Ishikawa (cell line): ENCODE measurements around the gene PTPRS.

ENCODE experiments used
- EGR1 ChIP-seq: IDR thresholded peaks from 2 replicates; pipeline ENCODE4 v1.6.1; 2012
- FOXM1 ChIP-seq: IDR thresholded peaks from 2 replicates; pipeline ENCODE4 v1.6.1; 2012; ENCODE audit warnings: low read depth, borderline replicate concordance
- NFIC ChIP-seq: IDR thresholded peaks from 2 replicates; pipeline ENCODE4 v1.6.1; 2012
- TAF1 ChIP-seq: IDR thresholded peaks from 2 replicates; pipeline ENCODE4 v1.6.1; 2012; ENCODE audit warnings: low read depth, mild to moderate bottlenecking
- TCF12 ChIP-seq: IDR thresholded peaks from 2 replicates; pipeline ENCODE4 v1.6.1; 2012; ENCODE audit warnings: low read depth
- TEAD4 ChIP-seq: IDR thresholded peaks from 2 replicates; pipeline ENCODE4 v1.6.1; 2012
- YY1 ChIP-seq: IDR thresholded peaks from 2 replicates; pipeline ENCODE4 v1.6.1; 2012; ENCODE audit warnings: low read depth
- TF ChIP-seq, protein P1 (sequence below): IDR thresholded peaks from 2 replicates; pipeline ENCODE4 v1.6.1; 2012

- TF ChIP-seq YY1 (no peak), TEAD4 (no peak), NFIC (no peak), FOXM1 (no peak), EGR1 (no peak), TAF1 (no peak), TCF12 (no peak)
- TF ChIP-seq, protein P1, sequence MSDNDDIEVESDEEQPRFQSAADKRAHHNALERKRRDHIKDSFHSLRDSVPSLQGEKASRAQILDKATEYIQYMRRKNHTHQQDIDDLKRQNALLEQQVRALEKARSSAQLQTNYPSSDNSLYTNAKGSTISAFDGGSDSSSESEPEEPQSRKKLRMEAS, result no peak
Measured at GRCh38 chr19:5376928-5377327, 36.3 kb upstream of the PTPRS start.
